Endodermal cell (in vitro differentiated cells): ENCODE results near the gene ZRANB3. TPM values are rescaled to one million over a fixed set of nuclear protein-coding genes. Genes with fewer than 3 reads are reported as not detected.

ENCODE experiments used
- DNase-seq: peaks from one replicate; pipeline ENCODE4 v3.0.0-alpha.2; 2017
- H3K27ac ChIP-seq: 2 replicates; pipeline ENCODE4 v1.5.1; 2013; ENCODE audit warnings: mild to moderate bottlenecking, low read depth, low read length, moderate library complexity
- H3K27me3 ChIP-seq: 2 replicates; pipeline ENCODE4 v1.6.1; 2013; ENCODE audit warnings: mild to moderate bottlenecking, low read length, moderate library complexity; ENCODE audit not compliant: insufficient read depth, control insufficient read depth, poor library complexity, severe bottlenecking
- H3K36me3 ChIP-seq: 2 replicates; pipeline ENCODE4 v1.7.0; 2013; ENCODE audit warnings: mild to moderate bottlenecking, low read length, moderate library complexity; ENCODE audit not compliant: control insufficient read depth, insufficient read depth
- H3K4me1 ChIP-seq: one replicate; pipeline ENCODE4 v1.7.0; 2013; ENCODE audit warnings: low read length; ENCODE audit not compliant: control insufficient read depth, insufficient read depth
- H3K4me3 ChIP-seq: 2 replicates; pipeline ENCODE4 v1.5.1; 2013; ENCODE audit warnings: mild to moderate bottlenecking, low read length, moderate library complexity
- H3K9ac ChIP-seq: 2 replicates; pipeline ENCODE4 v1.6.1; 2013; ENCODE audit warnings: mild to moderate bottlenecking, low read length, moderate library complexity; ENCODE audit not compliant: poor library complexity, severe bottlenecking; ENCODE audit errors: extremely low read depth
- H3K9me3 ChIP-seq: 2 replicates; pipeline ENCODE4 v1.6.1; 2013; ENCODE audit warnings: mild to moderate bottlenecking, low read length, moderate library complexity; ENCODE audit not compliant: control insufficient read depth
- H3K27ac Mint-ChIP-seq: 2 replicates; pipeline ENCODE4 v1.8.0; 2020; ENCODE audit warnings: mixed read lengths
- H3K27me3 Mint-ChIP-seq: 2 replicates; pipeline ENCODE4 v1.8.0; 2021; ENCODE audit warnings: mild to moderate bottlenecking, mixed read lengths; ENCODE audit not compliant: insufficient read depth
- H3K36me3 Mint-ChIP-seq: 2 replicates; pipeline ENCODE4 v1.8.0; 2020; ENCODE audit warnings: low read depth, mixed read lengths
- H3K4me1 Mint-ChIP-seq: 2 replicates; pipeline ENCODE4 v1.8.0; 2020; ENCODE audit warnings: mixed read lengths
- H3K4me3 Mint-ChIP-seq: 2 replicates; pipeline ENCODE4 v1.8.0; 2020; ENCODE audit warnings: mild to moderate bottlenecking, moderate library complexity, mixed read lengths
- H3K9me3 Mint-ChIP-seq: 2 replicates; pipeline ENCODE4 v1.8.0; 2020; ENCODE audit warnings: mild to moderate bottlenecking, mixed read lengths
- CTCF ChIP-seq: fragments of 200-600 bp; sonication (generic); conservative IDR thresholded peaks from 2 replicates; pipeline ENCODE4 v1.5.0; 2021; ENCODE audit warnings: antibody characterized with exemption, mild to moderate bottlenecking
- WGBS, 2 experiments: methylation state at CpG; one replicate each; pipeline versions ENCODE4 v1.1.5 to v1.1.7; 2013; ENCODE audit warnings: missing lambda C conversion rate in 2 of 2, mixed read lengths in 1 of 2; ENCODE audit not compliant: insufficient coverage in 1 of 2, insufficient read length in 1 of 2; 5-methylcytosine and 5-hydroxymethylcytosine counted together
- total RNA-seq, 2 donors: library from RNA; stranded (reverse); fragmentation: NEBNext Ultra II Directional in 1 of 2; extraction: Animal tissue kit (Norgen Biotek cat#: 25700) in 1 of 2; gene quantifications; 2 replicates in 1 of 2; 3 replicates in 1 of 2; pipeline ENCODE4 v1.2.1, GENCODE V29; 2021

ZRANB3 gene
- total RNA-seq, 2 donors from 2014 or later: 17.2 to 20.7 TPM

- no peak overlapping the region for H3K9ac ChIP-seq
- DNase-seq: peak; percentile 49
- no peak for TF ChIP-seq CTCF
- Mint-ChIP-seq H3K27me3 (no peaks in the 10 kb centered on the region), H3K36me3 (peaks cover 3% of the 10 kb centered on the region), H3K4me1 (peaks cover 8% of the 10 kb centered on the region), H3K9me3 (no peaks in the 10 kb centered on the region), H3K4me3 (no peak overlapping the region), H3K27ac (no peak overlapping the region)
- H3K9me3 ChIP-seq: no peaks in the 10 kb centered on the region
- peaks cover 7% of the 10 kb centered on the region for H3K4me1 ChIP-seq
- H3K36me3 ChIP-seq: no peaks in the 10 kb centered on the region
- no peak overlapping the region for H3K4me3 ChIP-seq
- WGBS, 2 experiments: 58 to 83% methylated on average over 2 to 6 of the region's 6 CpGs
- H3K27me3 ChIP-seq: no peaks in the 10 kb centered on the region
- H3K27ac ChIP-seq: no peak overlapping the region
Observed at GRCh38 chr2:135265960-135266490, 265.0 kb downstream of the ZRANB3 start.

DNA sequence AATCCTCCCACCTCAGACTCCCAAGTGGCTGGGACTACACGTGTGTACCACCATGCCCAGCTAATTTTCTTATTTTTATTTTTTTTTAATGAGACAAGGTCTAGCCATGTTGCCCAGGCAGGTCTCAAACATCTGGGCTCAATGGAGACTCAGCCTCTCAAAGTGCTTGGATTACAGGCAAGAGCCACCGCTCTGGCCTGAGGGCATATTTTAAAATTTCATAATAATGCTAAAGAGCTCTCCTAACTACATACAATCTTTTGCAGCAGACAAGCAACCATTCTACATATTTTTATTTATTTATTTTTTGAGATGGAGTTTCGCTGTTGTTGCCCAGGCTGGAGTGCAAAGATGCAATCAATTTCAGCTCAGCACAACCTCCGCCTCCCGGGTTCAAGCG lies 271.9 kb downstream of the ZRANB3 start:
- Mint-ChIP-seq H3K27ac (no peak overlapping the region), H3K27me3 (no peaks in the 10 kb centered on the region), H3K4me3 (no peak overlapping the region), H3K36me3 (peaks cover 4% of the 10 kb centered on the region), H3K9me3 (peaks cover 9% of the 10 kb centered on the region), H3K4me1 (no peaks in the 10 kb centered on the region)
- Histone ChIP-seq H3K27ac (no peak overlapping the region), H3K4me1 (no peaks in the 10 kb centered on the region), H3K4me3 (no peak overlapping the region), H3K9me3 (no peaks in the 10 kb centered on the region), H3K36me3 (no peaks in the 10 kb centered on the region), H3K9ac (no peak overlapping the region), H3K27me3 (no peaks in the 10 kb centered on the region)
- TF ChIP-seq CTCF: no peak
- DNase-seq: no peak
- 92 to 99% methylated on average over 2 to 6 of the region's 6 CpGs for WGBS, 2 experiments

DNA sequence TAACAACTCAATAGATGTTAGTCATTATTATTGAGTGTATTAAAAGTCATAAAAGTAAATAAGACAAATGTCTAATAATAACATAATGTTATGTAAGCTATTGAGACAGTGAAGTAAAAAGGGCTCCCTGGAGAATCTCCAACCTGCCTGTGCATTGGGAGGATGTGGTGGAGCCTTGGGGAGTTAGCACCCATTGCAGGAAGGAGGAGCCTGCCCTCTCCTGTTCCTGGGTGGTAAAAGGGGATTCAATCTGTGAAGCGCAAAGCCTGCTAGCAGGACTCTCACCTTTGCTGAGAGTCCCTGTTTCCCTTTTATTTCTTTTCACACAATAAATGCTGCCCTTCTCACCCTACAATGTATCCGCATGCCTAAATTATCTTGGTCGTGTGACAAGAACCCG lies 272.8 kb downstream of the ZRANB3 start:
- WGBS, 2 experiments: 92 to 95% methylated on average over 3 to 4 of the region's 4 CpGs
- Histone ChIP-seq H3K9me3 (no peaks in the 10 kb centered on the region), H3K9ac (no peak overlapping the region), H3K4me1 (no peaks in the 10 kb centered on the region), H3K36me3 (no peaks in the 10 kb centered on the region), H3K27me3 (no peaks in the 10 kb centered on the region), H3K27ac (no peak overlapping the region), H3K4me3 (no peak overlapping the region)
- DNase-seq: peak; percentile 62
- Mint-ChIP-seq H3K27ac (no peak overlapping the region), H3K9me3 (peaks cover 9% of the 10 kb centered on the region), H3K27me3 (no peaks in the 10 kb centered on the region), H3K4me1 (no peaks in the 10 kb centered on the region), H3K36me3 (peaks cover 4% of the 10 kb centered on the region), H3K4me3 (no peak overlapping the region)
- peak; percentile 50 for TF ChIP-seq CTCF
